KMS-11 (cell line): ENCODE measurements around the gene SIK2.

Source experiments
- H2AFZ ChIP-seq: fragments of 200-600 bp; sonication (generic); 2 replicates; pipeline ENCODE4 v1.6.1; 2016; ENCODE audit warnings: antibody characterized with exemption, mixed run types, low read depth
- H3K27ac ChIP-seq: fragments of 200-600 bp; sonication (generic); 2 replicates; pipeline ENCODE4 v1.6.1; 2016; ENCODE audit warnings: mild to moderate bottlenecking, mixed run types
- H3K27me3 ChIP-seq: fragments of 200-600 bp; sonication (generic); 2 replicates; pipeline ENCODE4 v1.6.1; 2017; ENCODE audit warnings: mild to moderate bottlenecking, low read depth, mixed run types, moderate library complexity; ENCODE audit not compliant: insufficient read depth
- H3K36me3 ChIP-seq: fragments of 200-600 bp; sonication (generic); 2 replicates; pipeline ENCODE4 v1.6.1; 2017; ENCODE audit warnings: mild to moderate bottlenecking, mixed run types; ENCODE audit not compliant: insufficient read depth
- H3K4me1 ChIP-seq: fragments of 200-600 bp; sonication (generic); 2 replicates; pipeline ENCODE4 v1.6.1; 2016; ENCODE audit warnings: mild to moderate bottlenecking, low read depth, mixed run types; ENCODE audit not compliant: poor library complexity, severe bottlenecking
- H3K4me2 ChIP-seq: fragments of 200-600 bp; sonication (generic); 2 replicates; pipeline ENCODE4 v1.7.0; 2016; ENCODE audit warnings: mild to moderate bottlenecking, mixed run types
- H3K4me3 ChIP-seq: fragments of 200-600 bp; sonication (generic); IDR thresholded peaks from 2 replicates; pipeline ENCODE4 v1.6.1; 2017; ENCODE audit warnings: low read depth, low read length, mixed read lengths; ENCODE audit not compliant: insufficient read depth
- H3K79me2 ChIP-seq: fragments of 200-600 bp; sonication (generic); 2 replicates; pipeline ENCODE4 v1.6.1; 2016; ENCODE audit warnings: low read depth, mixed run types; ENCODE audit not compliant: insufficient read depth
- H3K9ac ChIP-seq: fragments of 200-600 bp; sonication (generic); 2 replicates; pipeline ENCODE4 v1.6.1; 2016; ENCODE audit warnings: mild to moderate bottlenecking, mixed run types
- H4K20me1 ChIP-seq: fragments of 200-600 bp; sonication (generic); 2 replicates; pipeline ENCODE4 v1.6.1; 2016; ENCODE audit warnings: mild to moderate bottlenecking, mixed run types; ENCODE audit not compliant: insufficient read depth
- CTCF ChIP-seq: fragments of 200-600 bp; sonication (generic); conservative IDR thresholded peaks from 2 replicates; pipeline ENCODE4 v1.6.1; 2017; ENCODE audit warnings: low read depth, mild to moderate bottlenecking, antibody characterized with exemption, low read length, moderate library complexity, mixed read lengths

The SIK2 gene

GRCh38 chr11:111589114-111589513 lies 13.1 kb upstream of the SIK2 start:
- Histone ChIP-seq H3K4me3 (no peak overlapping the region), H2AFZ (no peak overlapping the region), H4K20me1 (no peaks in the 10 kb centered on the region), H3K9ac (no peak overlapping the region), H3K4me1 (peaks cover 7% of the 10 kb centered on the region), H3K27ac (no peak overlapping the region), H3K79me2 (no peaks in the 10 kb centered on the region), H3K36me3 (no peaks in the 10 kb centered on the region), H3K4me2 (no peak overlapping the region), H3K27me3 (no peaks in the 10 kb centered on the region)
- no peak for TF ChIP-seq CTCF

GRCh38 chr11:111589886-111590499 lies 12.3 kb upstream of the SIK2 start:
- H2AFZ ChIP-seq, result no peak overlapping the region
- no peaks in the 10 kb centered on the region for H3K27me3 ChIP-seq
- H4K20me1 ChIP-seq, result no peaks in the 10 kb centered on the region
- no peak overlapping the region for H3K4me3 ChIP-seq
- no peak overlapping the region for H3K27ac ChIP-seq
- no peaks in the 10 kb centered on the region for H3K36me3 ChIP-seq
- no peak for TF ChIP-seq CTCF
- H3K4me1 ChIP-seq, result peaks cover 7% of the 10 kb centered on the region
- H3K79me2 ChIP-seq, result no peaks in the 10 kb centered on the region
- no peak overlapping the region for H3K9ac ChIP-seq
- H3K4me2 ChIP-seq, result no peak overlapping the region

- no peaks in the 10 kb centered on the region for H4K20me1 ChIP-seq
- H3K27me3 ChIP-seq, result no peaks in the 10 kb centered on the region
- no peak overlapping the region for H3K9ac ChIP-seq
- H3K27ac ChIP-seq, result no peak overlapping the region
- H3K79me2 ChIP-seq, result no peaks in the 10 kb centered on the region
- no peak overlapping the region for H3K4me2 ChIP-seq
- no peak for TF ChIP-seq CTCF
- no peak overlapping the region for H3K4me3 ChIP-seq
- no peaks in the 10 kb centered on the region for H3K36me3 ChIP-seq
- H3K4me1 ChIP-seq, result no peaks in the 10 kb centered on the region
- H2AFZ ChIP-seq, result no peak overlapping the region
Measured at GRCh38 chr11:111591187-111591960, 10.9 kb upstream of the SIK2 start.

- H4K20me1 ChIP-seq, result no peaks in the 10 kb centered on the region
- no peak overlapping the region for H3K4me3 ChIP-seq
- no peaks in the 10 kb centered on the region for H3K36me3 ChIP-seq
- no peak overlapping the region for H3K4me2 ChIP-seq
- H3K79me2 ChIP-seq, result no peaks in the 10 kb centered on the region
- H3K9ac ChIP-seq, result no peak overlapping the region
- H3K27ac ChIP-seq, result no peak overlapping the region
- no peak overlapping the region for H2AFZ ChIP-seq
- no peaks in the 10 kb centered on the region for H3K4me1 ChIP-seq
- no peak for TF ChIP-seq CTCF
- no peaks in the 10 kb centered on the region for H3K27me3 ChIP-seq
Measured at GRCh38 chr11:111592491-111592890, 9.8 kb upstream of the SIK2 start.
